HepG2 (cell line): ENCODE measurements around the gene RHBDD1. TPM values are rescaled to one million over a fixed set of nuclear protein-coding genes. Genes with fewer than 3 reads are reported as not detected.
A peak's percentile ranks its signal among the peaks of the same experiment; 100 is the strongest.

Experiments
- BCL6 ChIP-seq: IDR thresholded peaks from 2 replicates; pipeline ENCODE4 v1.6.1; 2016; ENCODE audit warnings: missing genetic modification reagents, missing compliant biosample characterization
- CENPBD1 ChIP-seq: sonication (generic); formaldehyde crosslinking; IDR thresholded peaks from 2 replicates; pipeline ENCODE4 v1.8.0; 2022; ENCODE audit warnings: missing genetic modification reagents, low read depth, mild to moderate bottlenecking, borderline replicate concordance
- CREBL2 ChIP-seq: sonication (generic); formaldehyde crosslinking; IDR thresholded peaks from 2 replicates; pipeline ENCODE4 v1.8.1; 2023; ENCODE audit warnings: missing genetic modification reagents, mild to moderate bottlenecking, borderline replicate concordance
- NFIC ChIP-seq: IDR thresholded peaks from 2 replicates; pipeline ENCODE4 v1.6.1; 2012; ENCODE audit warnings: mild to moderate bottlenecking, low read length, inconsistent platforms
- NRL ChIP-seq: sonication (generic); formaldehyde crosslinking; IDR thresholded peaks from 2 replicates; pipeline ENCODE4 v1.5.0; 2020; ENCODE audit warnings: missing genetic modification reagents, mild to moderate bottlenecking, moderate library complexity, borderline replicate concordance
- RNF219 ChIP-seq: sonication (generic); formaldehyde crosslinking; IDR thresholded peaks from 2 replicates; pipeline ENCODE4 v1.5.0; 2020; ENCODE audit warnings: mild to moderate bottlenecking, missing genetic modification reagents
- SMARCC2 ChIP-seq: fragments of 450-650 bp; IDR thresholded peaks from 2 replicates; pipeline ENCODE4 v1.6.1; 2017; ENCODE audit warnings: antibody characterized with exemption, mild to moderate bottlenecking
- STAT5B ChIP-seq: sonication (generic); formaldehyde crosslinking; IDR thresholded peaks from 2 replicates; pipeline ENCODE4 v1.4.0; 2020; ENCODE audit warnings: missing genetic modification reagents
- THRA ChIP-seq: sonication (generic); formaldehyde crosslinking; IDR thresholded peaks from 2 replicates; pipeline ENCODE4 v1.4.0; 2020; ENCODE audit warnings: missing genetic modification reagents, borderline replicate concordance
- ZBTB37 ChIP-seq: sonication (generic); formaldehyde crosslinking; IDR thresholded peaks from 2 replicates; pipeline ENCODE4 v1.4.0; 2020; ENCODE audit warnings: mild to moderate bottlenecking, missing genetic modification reagents
- ZBTB39 ChIP-seq: sonication (generic); formaldehyde crosslinking; IDR thresholded peaks from 2 replicates; pipeline ENCODE4 v1.5.0; 2020; ENCODE audit warnings: missing genetic modification reagents
- ZNF18 ChIP-seq: sonication (generic); formaldehyde crosslinking; IDR thresholded peaks from 2 replicates; pipeline ENCODE4 v1.8.0; 2022; ENCODE audit warnings: mild to moderate bottlenecking, missing genetic modification reagents; ENCODE audit not compliant: insufficient replicate concordance
- ZNF576 ChIP-seq: sonication (generic); formaldehyde crosslinking; IDR thresholded peaks from 2 replicates; pipeline ENCODE4 v1.4.0; 2020; ENCODE audit warnings: mild to moderate bottlenecking, missing genetic modification reagents
- ZNF710 ChIP-seq: sonication (generic); formaldehyde crosslinking; IDR thresholded peaks from 2 replicates; pipeline ENCODE4 v1.5.0; 2020; ENCODE audit warnings: mild to moderate bottlenecking, missing genetic modification reagents, borderline replicate concordance
- ZNF83 ChIP-seq: sonication (generic); formaldehyde crosslinking; IDR thresholded peaks from 2 replicates; pipeline ENCODE4 v1.4.0; 2020; ENCODE audit warnings: missing genetic modification reagents, mild to moderate bottlenecking, borderline replicate concordance
- polyA plus RNA-seq, 8 experiments: library from polyadenylated mRNA; depleted of rRNA in 3 of 8; stranded (reverse) in 7 of 8; unstranded in 1 of 8; fragments of >200 nt; fragmentation: Illumina TruSeq in 4 of 8; extraction: Trizol in 4 of 8; gene quantifications; 2 replicates each; pipeline versions ENCODE4 v1.2.1 to v1.2.3, GENCODE V29; 2011 to 2016; ENCODE audit warnings: low read depth in 4 of 8, missing spikeins in 1 of 8, mixed read lengths in 1 of 8; ENCODE audit not compliant: insufficient read depth in 1 of 8
- total RNA-seq, 5 experiments: library from RNA; depleted of rRNA; stranded (reverse); fragments of >200 nt; fragmentation: Illumina TruSeq; extraction: Trizol; gene quantifications; 2 replicates each; pipeline ENCODE4 v1.2.3, GENCODE V29; 2016; ENCODE audit warnings: low read depth in 1 of 5

Gene RHBDD1
- total and polyA plus RNA-seq, 2 of the 13 experiments (the other 11 are each of a cell fraction or from before 2014, with no cell fraction given), result 8.2 to 9.5 TPM

GRCh38 chr2:226799211-226799975 is 36.5 kb upstream of the RHBDD1 start, which contains the start of gene IRS1 (continued):
- peak; percentile 2 for TF ChIP-seq ZNF18 (CRISPR knock-in tag)
- no peak for TF ChIP-seq STAT5B
- 0 out of 2 replicates have a peak, but pooled peaks have one; percentile 18 for TF ChIP-seq ZBTB39 (CRISPR knock-in tag)
- no peak for TF ChIP-seq NFIC
- no peak for TF ChIP-seq RNF219 (CRISPR knock-in tag)
- no peak for TF ChIP-seq THRA (CRISPR knock-in tag)
- TF ChIP-seq ZBTB37 (CRISPR knock-in tag), result no peak
- no peak for TF ChIP-seq CREBL2 (CRISPR knock-in tag)
- no peak for TF ChIP-seq ZNF83 (CRISPR knock-in tag)
- no peak for TF ChIP-seq ZNF576
- TF ChIP-seq SMARCC2, result no peak
- TF ChIP-seq ZNF710, result no peak
- 0 out of 2 replicates have a peak, but pooled peaks have one; percentile 52 for TF ChIP-seq NRL (CRISPR knock-in tag)
- TF ChIP-seq CENPBD1, result no peak
- TF ChIP-seq BCL6 (CRISPR knock-in tag), result peak; percentile 44
